GM23338 (cell line): ENCODE data around the gene KRT3. TPM values are rescaled to one million over a fixed set of nuclear protein-coding genes. Genes with fewer than 3 reads are reported as not detected.

Source experiments
- ATAC-seq: fragments of 200-7000 bp; cut with Tn5 transposase; 3 replicates; pipeline ENCODE4 v1.9.1; 2020
- DNase-seq: peaks from one replicate; pipeline ENCODE4 v3.0.0-alpha.2; 2015; ENCODE audit warnings: low spot score
- H2AFZ ChIP-seq: fragments of 200-600 bp; sonication (generic); 2 replicates; pipeline ENCODE4 v1.8.0; 2016; ENCODE audit warnings: antibody characterized with exemption, mild to moderate bottlenecking, moderate library complexity
- H3F3A ChIP-seq: fragments of 200-600 bp; sonication (generic); replicated peaks from 2 replicates; pipeline ENCODE4 v1.8.0; 2017; ENCODE audit warnings: antibody characterized with exemption, mixed run types, low read depth
- H3K27ac ChIP-seq: fragments of 200-600 bp; sonication (generic); 2 replicates; pipeline ENCODE4 v1.6.1; 2016; ENCODE audit warnings: low read depth
- H3K27me3 ChIP-seq: fragments of 200-600 bp; sonication (generic); 2 replicates; pipeline ENCODE4 v1.8.0; 2016; ENCODE audit warnings: mild to moderate bottlenecking, mixed run types, moderate library complexity; ENCODE audit not compliant: insufficient read depth
- H3K36me3 ChIP-seq: fragments of 200-600 bp; sonication (generic); 2 replicates; pipeline ENCODE4 v1.8.0; 2016; ENCODE audit warnings: mild to moderate bottlenecking; ENCODE audit not compliant: insufficient read depth
- H3K4me1 ChIP-seq: fragments of 200-600 bp; sonication (generic); 2 replicates; pipeline ENCODE4 v1.8.0; 2016; ENCODE audit warnings: mild to moderate bottlenecking, moderate library complexity; ENCODE audit not compliant: insufficient read depth
- H3K4me2 ChIP-seq: fragments of 200-600 bp; sonication (generic); 2 replicates; pipeline ENCODE4 v1.7.1; 2017; ENCODE audit warnings: mixed run types
- H3K4me3 ChIP-seq: fragments of 200-600 bp; sonication (generic); 2 replicates; pipeline ENCODE4 v1.6.1; 2016; ENCODE audit warnings: mixed run types
- H3K79me2 ChIP-seq: fragments of 200-600 bp; sonication (generic); replicated peaks from 2 replicates; pipeline ENCODE4 v1.8.0; 2017; ENCODE audit warnings: mild to moderate bottlenecking; ENCODE audit not compliant: insufficient read depth
- H3K9me2 ChIP-seq: fragments of 200-600 bp; sonication (generic); 2 replicates; pipeline ENCODE4 v1.8.0; 2017; ENCODE audit not compliant: insufficient read depth
- H4K20me1 ChIP-seq: fragments of 200-600 bp; sonication (generic); replicated peaks from 2 replicates; pipeline ENCODE4 v1.8.0; 2017; ENCODE audit warnings: mild to moderate bottlenecking; ENCODE audit not compliant: insufficient read depth
- H3K27ac Mint-ChIP-seq: 2 replicates; pipeline ENCODE4 v1.8.0; 2020; ENCODE audit warnings: inconsistent platforms, mild to moderate bottlenecking, moderate library complexity, mixed read lengths
- H3K27me3 Mint-ChIP-seq: 3 replicates; pipeline ENCODE4 v1.8.0; 2022; ENCODE audit warnings: low read depth, mild to moderate bottlenecking, moderate library complexity, mixed read lengths, inconsistent platforms; ENCODE audit not compliant: insufficient read depth, poor library complexity
- H3K36me3 Mint-ChIP-seq: 3 replicates; pipeline ENCODE4 v1.8.0; 2021; ENCODE audit warnings: low read depth, mild to moderate bottlenecking, inconsistent platforms, moderate library complexity, mixed read lengths
- H3K4me1 Mint-ChIP-seq: 3 replicates; pipeline ENCODE4 v1.8.0; 2020; ENCODE audit warnings: mild to moderate bottlenecking, inconsistent platforms, mixed read lengths
- H3K4me3 Mint-ChIP-seq: 3 replicates; pipeline ENCODE4 v1.8.0; 2021; ENCODE audit warnings: moderate library complexity, mild to moderate bottlenecking, inconsistent platforms, mixed read lengths
- H3K9me3 Mint-ChIP-seq: 3 replicates; pipeline ENCODE4 v1.8.0; 2020; ENCODE audit warnings: moderate library complexity, mild to moderate bottlenecking, inconsistent platforms, mixed read lengths
- JUNB ChIP-seq: IDR thresholded peaks from one replicate; pipeline ENCODE4 v1.6.1; 2016; ENCODE audit warnings: antibody characterized with exemption; ENCODE audit not compliant: unreplicated experiment
- NANOG ChIP-seq: IDR thresholded peaks from 2 replicates; pipeline ENCODE4 v1.6.1; 2016; ENCODE audit warnings: antibody characterized with exemption, borderline replicate concordance
- POLR2AphosphoS5 ChIP-seq: IDR thresholded peaks from 2 replicates; pipeline ENCODE4 v1.6.1; 2016; ENCODE audit warnings: antibody characterized with exemption, low read depth
- STAT1 ChIP-seq: IDR thresholded peaks from one replicate; pipeline ENCODE4 v1.6.1; 2016; ENCODE audit warnings: antibody characterized with exemption; ENCODE audit not compliant: unreplicated experiment
- ZNF114 ChIP-seq: fragments of 250-450 bp; sonication (Bioruptor Pico); IDR thresholded peaks from 2 replicates; pipeline ENCODE4 v1.5.0; 2020; ENCODE audit warnings: mild to moderate bottlenecking, moderate library complexity
- polyA plus RNA-seq: library from polyadenylated mRNA; unstranded; fragments of >200 nt; fragmentation: Nextera tagmentation; extraction: Ambion mirVana; gene quantifications from 2 replicates; pipeline ENCODE4 v1.2.1, GENCODE V29; 2016
- total RNA-seq: library from RNA; depleted of rRNA; stranded (reverse); fragments of >200 nt; shearing (Covaris generic); gene quantifications from 2 replicates; pipeline ENCODE4 v1.2.3, GENCODE V29; 2014
- TF ChIP-seq, protein P1 (sequence below): fragments of 250-450 bp; sonication (Bioruptor Pico); IDR thresholded peaks from 2 replicates; pipeline ENCODE4 v1.5.0; 2020; ENCODE audit warnings: mild to moderate bottlenecking, moderate library complexity
- TF ChIP-seq, protein P2 (sequence below): IDR thresholded peaks from one replicate; pipeline ENCODE4 v1.6.1; 2018; ENCODE audit warnings: antibody characterized with exemption; ENCODE audit not compliant: unreplicated experiment
- TF ChIP-seq, protein P3 (sequence below): IDR thresholded peaks from 2 replicates; pipeline ENCODE4 v1.6.1; 2016; ENCODE audit warnings: antibody characterized with exemption

The KRT3 gene
- total and polyA plus RNA-seq, 2 experiments from 2014 or later = not detected

DNA sequence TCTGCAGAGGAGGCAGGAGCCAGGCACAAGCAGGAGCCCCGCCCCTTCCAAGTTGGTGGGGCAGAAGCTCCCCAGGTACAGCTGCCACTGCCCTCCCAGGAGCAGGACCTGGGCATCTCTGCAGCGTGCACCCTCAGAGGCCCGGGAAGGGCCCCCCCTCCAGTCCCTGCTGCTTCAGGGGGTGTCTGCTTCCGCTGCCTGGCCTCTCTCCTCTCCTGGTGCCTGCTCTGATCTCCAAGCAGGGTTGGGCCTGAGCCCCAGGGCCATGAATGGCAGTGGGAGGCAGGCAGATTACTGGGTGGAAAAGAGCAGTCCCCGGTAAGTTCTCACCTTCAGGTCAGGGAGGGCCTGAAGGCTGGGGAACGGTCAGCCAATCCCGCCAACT lies 53.7 kb downstream of the KRT3 start:
- H3K4me1 ChIP-seq = no peaks in the 10 kb centered on the region
- no peaks in the 10 kb centered on the region for H3K79me2 ChIP-seq
- peaks cover 3% of the 10 kb centered on the region; the same call in 1 of the 3 replicates for H3K9me3 Mint-ChIP-seq
- no peak overlapping the region for H3K4me2 ChIP-seq
- H3K9me2 ChIP-seq = 0 out of 2 replicates have a peak, but pooled peaks cover 5% of the 10 kb centered on the region
- H3K27ac Mint-ChIP-seq = no peak overlapping the region
- TF ChIP-seq STAT1 (no peak), JUNB (no peak)
- TF ChIP-seq, protein P1, sequence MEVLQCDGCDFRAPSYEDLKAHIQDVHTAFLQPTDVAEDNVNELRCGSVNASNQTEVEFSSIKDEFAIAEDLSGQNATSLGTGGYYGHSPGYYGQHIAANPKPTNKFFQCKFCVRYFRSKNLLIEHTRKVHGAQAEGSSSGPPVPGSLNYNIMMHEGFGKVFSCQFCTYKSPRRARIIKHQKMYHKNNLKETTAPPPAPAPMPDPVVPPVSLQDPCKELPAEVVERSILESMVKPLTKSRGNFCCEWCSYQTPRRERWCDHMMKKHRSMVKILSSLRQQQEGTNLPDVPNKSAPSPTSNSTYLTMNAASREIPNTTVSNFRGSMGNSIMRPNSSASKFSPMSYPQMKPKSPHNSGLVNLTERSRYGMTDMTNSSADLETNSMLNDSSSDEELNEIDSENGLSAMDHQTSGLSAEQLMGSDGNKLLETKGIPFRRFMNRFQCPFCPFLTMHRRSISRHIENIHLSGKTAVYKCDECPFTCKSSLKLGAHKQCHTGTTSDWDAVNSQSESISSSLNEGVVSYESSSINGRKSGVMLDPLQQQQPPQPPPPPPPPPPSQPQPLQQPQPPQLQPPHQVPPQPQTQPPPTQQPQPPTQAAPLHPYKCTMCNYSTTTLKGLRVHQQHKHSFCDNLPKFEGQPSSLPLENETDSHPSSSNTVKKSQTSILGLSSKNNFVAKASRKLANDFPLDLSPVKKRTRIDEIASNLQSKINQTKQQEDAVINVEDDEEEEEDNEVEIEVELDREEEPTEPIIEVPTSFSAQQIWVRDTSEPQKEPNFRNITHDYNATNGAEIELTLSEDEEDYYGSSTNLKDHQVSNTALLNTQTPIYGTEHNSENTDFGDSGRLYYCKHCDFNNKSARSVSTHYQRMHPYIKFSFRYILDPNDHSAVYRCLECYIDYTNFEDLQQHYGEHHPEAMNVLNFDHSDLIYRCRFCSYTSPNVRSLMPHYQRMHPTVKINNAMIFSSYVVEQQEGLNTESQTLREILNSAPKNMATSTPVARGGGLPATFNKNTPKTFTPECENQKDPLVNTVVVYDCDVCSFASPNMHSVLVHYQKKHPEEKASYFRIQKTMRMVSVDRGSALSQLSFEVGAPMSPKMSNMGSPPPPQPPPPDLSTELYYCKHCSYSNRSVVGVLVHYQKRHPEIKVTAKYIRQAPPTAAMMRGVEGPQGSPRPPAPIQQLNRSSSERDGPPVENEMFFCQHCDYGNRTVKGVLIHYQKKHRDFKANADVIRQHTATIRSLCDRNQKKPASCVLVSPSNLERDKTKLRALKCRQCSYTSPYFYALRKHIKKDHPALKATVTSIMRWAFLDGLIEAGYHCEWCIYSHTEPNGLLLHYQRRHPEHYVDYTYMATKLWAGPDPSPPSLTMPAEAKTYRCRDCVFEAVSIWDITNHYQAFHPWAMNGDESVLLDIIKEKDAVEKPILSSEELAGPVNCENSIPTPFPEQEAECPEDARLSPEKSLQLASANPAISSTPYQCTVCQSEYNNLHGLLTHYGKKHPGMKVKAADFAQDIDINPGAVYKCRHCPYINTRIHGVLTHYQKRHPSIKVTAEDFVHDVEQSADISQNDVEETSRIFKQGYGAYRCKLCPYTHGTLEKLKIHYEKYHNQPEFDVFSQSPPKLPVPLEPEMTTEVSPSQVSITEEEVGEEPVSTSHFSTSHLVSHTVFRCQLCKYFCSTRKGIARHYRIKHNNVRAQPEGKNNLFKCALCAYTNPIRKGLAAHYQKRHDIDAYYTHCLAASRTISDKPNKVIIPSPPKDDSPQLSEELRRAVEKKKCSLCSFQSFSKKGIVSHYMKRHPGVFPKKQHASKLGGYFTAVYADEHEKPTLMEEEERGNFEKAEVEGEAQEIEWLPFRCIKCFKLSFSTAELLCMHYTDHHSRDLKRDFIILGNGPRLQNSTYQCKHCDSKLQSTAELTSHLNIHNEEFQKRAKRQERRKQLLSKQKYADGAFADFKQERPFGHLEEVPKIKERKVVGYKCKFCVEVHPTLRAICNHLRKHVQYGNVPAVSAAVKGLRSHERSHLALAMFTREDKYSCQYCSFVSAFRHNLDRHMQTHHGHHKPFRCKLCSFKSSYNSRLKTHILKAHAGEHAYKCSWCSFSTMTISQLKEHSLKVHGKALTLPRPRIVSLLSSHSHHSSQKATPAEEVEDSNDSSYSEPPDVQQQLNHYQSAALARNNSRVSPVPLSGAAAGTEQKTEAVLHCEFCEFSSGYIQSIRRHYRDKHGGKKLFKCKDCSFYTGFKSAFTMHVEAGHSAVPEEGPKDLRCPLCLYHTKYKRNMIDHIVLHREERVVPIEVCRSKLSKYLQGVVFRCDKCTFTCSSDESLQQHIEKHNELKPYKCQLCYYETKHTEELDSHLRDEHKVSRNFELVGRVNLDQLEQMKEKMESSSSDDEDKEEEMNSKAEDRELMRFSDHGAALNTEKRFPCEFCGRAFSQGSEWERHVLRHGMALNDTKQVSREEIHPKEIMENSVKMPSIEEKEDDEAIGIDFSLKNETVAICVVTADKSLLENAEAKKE (CRISPR knock-in tag) = no peak
- H3K4me3 Mint-ChIP-seq = no peak overlapping the region
- peaks cover 6% of the 10 kb centered on the region; the same call in 1 of the 3 replicates for H3K4me1 Mint-ChIP-seq
- DNase-seq (no peak), ATAC-seq (peak; percentile 42; the same call in 2 of the 3 replicates)
- no peak overlapping the region for H3K27ac ChIP-seq
- H3K36me3 ChIP-seq = no peaks in the 10 kb centered on the region
- peaks cover 12% of the 10 kb centered on the region for H3K27me3 Mint-ChIP-seq
- no peak overlapping the region for H3K4me3 ChIP-seq
- 0 out of 2 replicates have a peak, but pooled peaks cover 3% of the 10 kb centered on the region for H4K20me1 ChIP-seq
- H3F3A ChIP-seq = no peaks in the 10 kb centered on the region
- H3K36me3 Mint-ChIP-seq = no peaks in the 10 kb centered on the region; the same call in 2 of the 3 replicates
- H2AFZ ChIP-seq = no peak overlapping the region
- H3K27me3 ChIP-seq = no peaks in the 10 kb centered on the region

DNA sequence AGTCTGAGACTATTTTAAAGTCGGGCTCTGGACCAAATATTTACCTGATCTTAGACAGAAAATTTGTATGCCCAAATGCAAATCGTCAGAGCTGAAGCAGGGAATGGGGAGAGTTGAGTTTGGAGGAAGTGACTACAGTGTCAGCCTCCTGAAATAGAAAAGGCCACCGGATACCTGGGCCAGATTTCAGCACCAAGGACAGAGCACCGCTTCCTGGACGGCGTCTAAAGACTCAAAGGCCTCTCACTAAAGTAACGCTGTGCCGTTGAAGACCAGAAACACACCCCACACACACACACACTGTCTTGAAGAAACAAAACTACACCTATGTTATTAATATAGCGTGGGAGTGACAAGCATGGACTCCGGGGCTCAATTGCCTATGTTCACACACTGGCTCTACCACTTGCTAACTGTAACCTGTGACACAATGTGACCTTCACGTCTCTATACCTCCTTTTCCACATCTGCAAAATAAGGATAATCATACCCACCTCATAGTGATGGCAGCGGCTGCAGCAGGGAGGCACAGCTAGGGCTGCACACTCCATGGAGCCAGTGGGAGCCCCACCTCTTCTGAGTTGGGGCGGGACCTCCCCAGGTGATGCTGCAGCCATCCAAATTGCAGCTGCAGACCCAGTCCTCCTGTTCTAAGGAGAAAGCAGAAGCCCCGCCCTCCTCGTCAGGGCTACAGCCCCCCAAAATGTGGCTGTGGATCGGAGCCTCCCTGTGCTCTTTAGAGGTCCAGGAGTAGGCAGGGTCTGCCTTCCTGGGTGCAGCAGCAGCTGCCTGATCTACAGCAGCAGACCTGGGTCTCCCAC lies 54.3 kb downstream of the KRT3 start:
- Histone ChIP-seq H3K4me2 (no peak overlapping the region), H4K20me1 (0 out of 2 replicates have a peak, but pooled peaks cover 3% of the 10 kb centered on the region), H3K27me3 (no peaks in the 10 kb centered on the region), H2AFZ (no peak overlapping the region), H3K36me3 (no peaks in the 10 kb centered on the region), H3K4me1 (no peaks in the 10 kb centered on the region), H3K79me2 (no peaks in the 10 kb centered on the region), H3K4me3 (no peak overlapping the region), H3F3A (no peaks in the 10 kb centered on the region), H3K9me2 (no peaks in the 10 kb centered on the region), H3K27ac (no peak overlapping the region)
- Mint-ChIP-seq H3K27me3 (peaks cover 12% of the 10 kb centered on the region), H3K4me3 (no peak overlapping the region), H3K27ac (no peak overlapping the region), H3K9me3 (peaks cover 3% of the 10 kb centered on the region; the same call in 1 of the 3 replicates), H3K36me3 (no peaks in the 10 kb centered on the region; the same call in 2 of the 3 replicates), H3K4me1 (peaks cover 6% of the 10 kb centered on the region; the same call in 1 of the 3 replicates)
- DNase-seq = peak; percentile 89
- ATAC-seq = peak; percentile 97
- TF ChIP-seq ZNF114 (CRISPR knock-in tag) (no peak), NANOG (no peak), POLR2AphosphoS5 (no peak)
- TF ChIP-seq, protein P2, sequence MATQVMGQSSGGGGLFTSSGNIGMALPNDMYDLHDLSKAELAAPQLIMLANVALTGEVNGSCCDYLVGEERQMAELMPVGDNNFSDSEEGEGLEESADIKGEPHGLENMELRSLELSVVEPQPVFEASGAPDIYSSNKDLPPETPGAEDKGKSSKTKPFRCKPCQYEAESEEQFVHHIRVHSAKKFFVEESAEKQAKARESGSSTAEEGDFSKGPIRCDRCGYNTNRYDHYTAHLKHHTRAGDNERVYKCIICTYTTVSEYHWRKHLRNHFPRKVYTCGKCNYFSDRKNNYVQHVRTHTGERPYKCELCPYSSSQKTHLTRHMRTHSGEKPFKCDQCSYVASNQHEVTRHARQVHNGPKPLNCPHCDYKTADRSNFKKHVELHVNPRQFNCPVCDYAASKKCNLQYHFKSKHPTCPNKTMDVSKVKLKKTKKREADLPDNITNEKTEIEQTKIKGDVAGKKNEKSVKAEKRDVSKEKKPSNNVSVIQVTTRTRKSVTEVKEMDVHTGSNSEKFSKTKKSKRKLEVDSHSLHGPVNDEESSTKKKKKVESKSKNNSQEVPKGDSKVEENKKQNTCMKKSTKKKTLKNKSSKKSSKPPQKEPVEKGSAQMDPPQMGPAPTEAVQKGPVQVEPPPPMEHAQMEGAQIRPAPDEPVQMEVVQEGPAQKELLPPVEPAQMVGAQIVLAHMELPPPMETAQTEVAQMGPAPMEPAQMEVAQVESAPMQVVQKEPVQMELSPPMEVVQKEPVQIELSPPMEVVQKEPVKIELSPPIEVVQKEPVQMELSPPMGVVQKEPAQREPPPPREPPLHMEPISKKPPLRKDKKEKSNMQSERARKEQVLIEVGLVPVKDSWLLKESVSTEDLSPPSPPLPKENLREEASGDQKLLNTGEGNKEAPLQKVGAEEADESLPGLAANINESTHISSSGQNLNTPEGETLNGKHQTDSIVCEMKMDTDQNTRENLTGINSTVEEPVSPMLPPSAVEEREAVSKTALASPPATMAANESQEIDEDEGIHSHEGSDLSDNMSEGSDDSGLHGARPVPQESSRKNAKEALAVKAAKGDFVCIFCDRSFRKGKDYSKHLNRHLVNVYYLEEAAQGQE = peak; percentile 94
- TF ChIP-seq, protein P3, sequence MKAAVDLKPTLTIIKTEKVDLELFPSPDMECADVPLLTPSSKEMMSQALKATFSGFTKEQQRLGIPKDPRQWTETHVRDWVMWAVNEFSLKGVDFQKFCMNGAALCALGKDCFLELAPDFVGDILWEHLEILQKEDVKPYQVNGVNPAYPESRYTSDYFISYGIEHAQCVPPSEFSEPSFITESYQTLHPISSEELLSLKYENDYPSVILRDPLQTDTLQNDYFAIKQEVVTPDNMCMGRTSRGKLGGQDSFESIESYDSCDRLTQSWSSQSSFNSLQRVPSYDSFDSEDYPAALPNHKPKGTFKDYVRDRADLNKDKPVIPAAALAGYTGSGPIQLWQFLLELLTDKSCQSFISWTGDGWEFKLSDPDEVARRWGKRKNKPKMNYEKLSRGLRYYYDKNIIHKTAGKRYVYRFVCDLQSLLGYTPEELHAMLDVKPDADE = no peak
